VCaP (cell line): ENCODE measurements around the gene ZNF214.

ENCODE experiments used
- H3K27ac ChIP-seq: fragments of 450-650 bp; 2 replicates; pipeline ENCODE4 v1.5.1; 2017
- TF ChIP-seq, protein P1 (sequence below): fragments of 450-650 bp; conservative IDR thresholded peaks from 2 replicates; pipeline ENCODE4 v1.5.1; 2017; ENCODE audit warnings: mild to moderate bottlenecking, moderate library complexity

The ZNF214 gene

GRCh38 chr11:7034019-7034418 lies 13.9 kb upstream of the ZNF214 start:
- H3K27ac ChIP-seq = no peak overlapping the region
- TF ChIP-seq, protein P1, sequence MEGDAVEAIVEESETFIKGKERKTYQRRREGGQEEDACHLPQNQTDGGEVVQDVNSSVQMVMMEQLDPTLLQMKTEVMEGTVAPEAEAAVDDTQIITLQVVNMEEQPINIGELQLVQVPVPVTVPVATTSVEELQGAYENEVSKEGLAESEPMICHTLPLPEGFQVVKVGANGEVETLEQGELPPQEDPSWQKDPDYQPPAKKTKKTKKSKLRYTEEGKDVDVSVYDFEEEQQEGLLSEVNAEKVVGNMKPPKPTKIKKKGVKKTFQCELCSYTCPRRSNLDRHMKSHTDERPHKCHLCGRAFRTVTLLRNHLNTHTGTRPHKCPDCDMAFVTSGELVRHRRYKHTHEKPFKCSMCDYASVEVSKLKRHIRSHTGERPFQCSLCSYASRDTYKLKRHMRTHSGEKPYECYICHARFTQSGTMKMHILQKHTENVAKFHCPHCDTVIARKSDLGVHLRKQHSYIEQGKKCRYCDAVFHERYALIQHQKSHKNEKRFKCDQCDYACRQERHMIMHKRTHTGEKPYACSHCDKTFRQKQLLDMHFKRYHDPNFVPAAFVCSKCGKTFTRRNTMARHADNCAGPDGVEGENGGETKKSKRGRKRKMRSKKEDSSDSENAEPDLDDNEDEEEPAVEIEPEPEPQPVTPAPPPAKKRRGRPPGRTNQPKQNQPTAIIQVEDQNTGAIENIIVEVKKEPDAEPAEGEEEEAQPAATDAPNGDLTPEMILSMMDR = no peak

GRCh38 chr11:7032692-7033091 lies 12.5 kb upstream of the ZNF214 start:
- H3K27ac ChIP-seq = peak overlapping the region; percentile 40
- TF ChIP-seq, protein P1 = no peak

DNA sequence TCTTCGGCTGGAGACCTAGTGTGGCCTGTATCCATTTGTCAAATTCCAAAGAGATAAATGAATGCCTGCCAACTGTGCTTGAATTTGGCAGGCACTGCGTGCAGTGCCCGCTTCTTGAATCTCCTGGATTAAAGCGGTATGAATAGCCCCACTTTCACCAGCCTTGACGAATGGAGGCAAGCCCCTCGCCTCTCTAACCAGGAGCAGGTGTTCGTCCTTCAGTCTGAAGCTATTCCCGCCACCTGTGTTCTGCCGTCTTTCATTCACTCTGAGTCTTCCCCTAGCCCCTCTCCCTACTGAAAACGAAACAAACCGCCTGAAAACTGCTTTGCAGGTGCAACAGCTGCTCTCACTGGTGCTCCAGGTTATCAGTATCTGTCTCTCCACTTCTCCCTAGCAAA lies 11.3 kb upstream of the ZNF214 start:
- TF ChIP-seq, protein P1 = no peak
- peak overlapping the region; percentile 40; the same call in 1 of the 2 replicates for H3K27ac ChIP-seq

- TF ChIP-seq, protein P1 = no peak
Observed at GRCh38 chr11:7030836-7031235, 10.7 kb upstream of the ZNF214 start.

GRCh38 chr11:7028141-7028540 lies 8.0 kb upstream of the ZNF214 start:
- no peak overlapping the region for H3K27ac ChIP-seq
- TF ChIP-seq, protein P1 = no peak

More at GRCh38 chr11:7030836-7031235, 10.7 kb upstream of the ZNF214 start:
- no peak overlapping the region for H3K27ac ChIP-seq

GRCh38 chr11:7021318-7021717 lies 1.2 kb upstream of the ZNF214 start:
- TF ChIP-seq, protein P1 = no peak
- H3K27ac ChIP-seq = no peak overlapping the region

DNA sequence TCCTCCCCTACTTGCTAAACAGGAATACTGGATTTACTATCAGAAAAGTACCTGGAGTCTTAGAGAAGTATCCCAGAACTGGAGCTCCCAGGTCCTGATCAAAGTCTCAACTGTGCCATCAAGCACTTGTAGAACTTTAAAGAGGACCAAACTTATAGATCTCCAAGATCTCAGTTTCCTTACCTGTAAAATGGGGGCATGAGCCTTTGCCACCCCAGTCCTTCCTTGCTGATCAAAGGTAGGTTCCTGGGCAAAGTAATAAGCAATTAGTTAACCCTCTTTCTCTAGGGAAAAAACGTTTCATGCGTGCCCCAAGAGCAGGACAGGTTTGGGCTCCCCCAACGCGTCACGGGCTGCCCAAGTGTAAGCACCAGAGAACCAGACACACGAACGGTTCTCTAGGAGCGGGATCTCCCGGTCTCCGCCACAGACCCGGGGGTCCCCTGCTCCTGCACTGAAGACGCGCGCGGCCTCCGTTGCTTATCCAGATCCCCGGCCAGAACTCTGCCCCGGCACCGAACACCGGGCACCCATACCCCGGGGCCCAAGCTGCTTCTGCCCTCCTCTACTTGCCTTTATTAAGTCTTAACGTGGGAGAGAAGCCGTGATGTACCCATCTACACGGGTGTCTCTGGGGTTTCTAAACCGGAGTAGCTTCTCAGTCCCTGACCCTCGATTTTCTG lies 505 bp downstream of the ZNF214 start:
- peak overlapping the region; percentile 58; the same call in 1 of the 2 replicates for H3K27ac ChIP-seq
- TF ChIP-seq, protein P1 = no peak
